MM.1S (cell line): ENCODE data around the gene HECTD2.

ENCODE experiments used
- DNase-seq: peaks from one replicate; pipeline ENCODE4 v3.0.0-alpha.2; 2015
- H2AFZ ChIP-seq: fragments of 300-600 bp; sonication (generic); 2 replicates; pipeline ENCODE4 v1.6.0; 2016; ENCODE audit warnings: antibody characterized with exemption, low read length
- H3F3A ChIP-seq: fragments of 300-600 bp; sonication (generic); 2 replicates; pipeline ENCODE4 v1.6.1; 2016; ENCODE audit warnings: mild to moderate bottlenecking, antibody characterized with exemption, low read length, moderate library complexity, mixed read lengths; ENCODE audit not compliant: insufficient read depth
- H3K27ac ChIP-seq: fragments of 300-600 bp; sonication (generic); 2 replicates; pipeline ENCODE4 v1.5.1; 2016; ENCODE audit warnings: mild to moderate bottlenecking, low read length
- H3K27me3 ChIP-seq: fragments of 300-600 bp; sonication (generic); replicated peaks from 2 replicates; pipeline ENCODE4 v1.6.0; 2016; ENCODE audit warnings: low read length; ENCODE audit not compliant: insufficient read depth
- H3K36me3 ChIP-seq: fragments of 300-600 bp; sonication (generic); replicated peaks from 2 replicates; pipeline ENCODE4 v1.6.1; 2016; ENCODE audit warnings: mild to moderate bottlenecking, low read length, mixed read lengths; ENCODE audit not compliant: insufficient read depth
- H3K4me1 ChIP-seq: fragments of 300-600 bp; sonication (generic); 2 replicates; pipeline ENCODE4 v1.6.1; 2016; ENCODE audit warnings: low read length, mixed read lengths
- H3K4me2 ChIP-seq: fragments of 300-600 bp; sonication (generic); 2 replicates; pipeline ENCODE4 v1.6.0; 2016; ENCODE audit warnings: low read depth, low read length
- H3K4me3 ChIP-seq: fragments of 300-600 bp; sonication (generic); 2 replicates; pipeline ENCODE4 v1.5.1; 2016; ENCODE audit warnings: low read length, mixed read lengths
- H3K79me2 ChIP-seq: fragments of 300-600 bp; sonication (generic); 2 replicates; pipeline ENCODE4 v1.6.1; 2016; ENCODE audit warnings: mixed run types, low read length, mixed read lengths
- H3K9ac ChIP-seq: fragments of 300-600 bp; sonication (generic); 2 replicates; pipeline ENCODE4 v1.6.1; 2016; ENCODE audit warnings: low read length, mixed read lengths
- H3K9me2 ChIP-seq: fragments of 300-600 bp; sonication (generic); replicated peaks from 2 replicates; pipeline ENCODE4 v1.6.1; 2016; ENCODE audit warnings: mild to moderate bottlenecking, low read length, mixed read lengths; ENCODE audit not compliant: insufficient read depth
- H3K9me3 ChIP-seq: fragments of 300-600 bp; sonication (generic); replicated peaks from 2 replicates; pipeline ENCODE4 v1.6.1; 2016; ENCODE audit warnings: mild to moderate bottlenecking, low read length, mixed read lengths; ENCODE audit not compliant: insufficient read depth
- H4K20me1 ChIP-seq: fragments of 300-600 bp; sonication (generic); 2 replicates; pipeline ENCODE4 v1.6.1; 2016; ENCODE audit warnings: mild to moderate bottlenecking, low read length, moderate library complexity, mixed read lengths; ENCODE audit not compliant: insufficient read depth
- EZH2 ChIP-seq: fragments of 300-600 bp; sonication (generic); optimal IDR thresholded peaks from 2 replicates; pipeline ENCODE3; 2017; ENCODE audit warnings: low read depth, mild to moderate bottlenecking, antibody characterized with exemption, low read length, mixed read lengths
- EZH2phosphoT487 ChIP-seq: fragments of 300-600 bp; sonication (generic); IDR thresholded peaks from 2 replicates; pipeline ENCODE4 v1.6.1; 2018; ENCODE audit warnings: antibody characterized with exemption, low read length
- TF ChIP-seq, protein P1 (sequence below): fragments of 300-600 bp; sonication (generic); IDR thresholded peaks from 2 replicates; pipeline ENCODE4 v1.5.1; 2016; ENCODE audit warnings: antibody characterized with exemption, low read length, mixed read lengths

HECTD2 gene

DNA sequence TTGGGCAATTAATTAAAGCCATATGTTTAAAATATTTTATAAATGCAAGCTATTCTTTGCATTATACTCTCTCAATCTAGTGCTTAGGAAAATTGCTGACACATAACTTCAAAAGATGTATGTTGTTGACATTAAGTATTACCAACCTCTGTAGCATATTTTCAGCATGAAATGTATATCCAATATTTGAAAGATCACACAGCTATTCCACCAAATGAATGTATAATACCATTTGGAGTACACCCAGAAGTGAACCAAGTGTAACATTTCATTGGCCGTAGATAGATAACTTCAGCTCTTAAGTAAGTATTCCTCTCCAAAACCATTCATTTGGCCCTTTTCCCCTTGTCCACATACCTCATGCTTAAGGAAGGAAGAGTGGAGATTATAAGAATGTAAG is 104.6 kb downstream of the HECTD2 start:
- H3K79me2 ChIP-seq = no peaks in the 10 kb centered on the region
- no peaks in the 10 kb centered on the region for H3K36me3 ChIP-seq
- no peaks in the 10 kb centered on the region for H4K20me1 ChIP-seq
- H3K27me3 ChIP-seq = no peaks in the 10 kb centered on the region
- no peak overlapping the region for H3K9ac ChIP-seq
- H3K9me3 ChIP-seq = no peaks in the 10 kb centered on the region
- H2AFZ ChIP-seq = no peak overlapping the region
- H3K4me3 ChIP-seq = no peak overlapping the region
- no peaks in the 10 kb centered on the region for H3F3A ChIP-seq
- no peak overlapping the region for H3K4me2 ChIP-seq
- DNase-seq = no peak
- TF ChIP-seq EZH2 (no peak), EZH2phosphoT487 (no peak)
- no peak overlapping the region for H3K27ac ChIP-seq
- no peaks in the 10 kb centered on the region for H3K9me2 ChIP-seq
- no peaks in the 10 kb centered on the region for H3K4me1 ChIP-seq

DNA sequence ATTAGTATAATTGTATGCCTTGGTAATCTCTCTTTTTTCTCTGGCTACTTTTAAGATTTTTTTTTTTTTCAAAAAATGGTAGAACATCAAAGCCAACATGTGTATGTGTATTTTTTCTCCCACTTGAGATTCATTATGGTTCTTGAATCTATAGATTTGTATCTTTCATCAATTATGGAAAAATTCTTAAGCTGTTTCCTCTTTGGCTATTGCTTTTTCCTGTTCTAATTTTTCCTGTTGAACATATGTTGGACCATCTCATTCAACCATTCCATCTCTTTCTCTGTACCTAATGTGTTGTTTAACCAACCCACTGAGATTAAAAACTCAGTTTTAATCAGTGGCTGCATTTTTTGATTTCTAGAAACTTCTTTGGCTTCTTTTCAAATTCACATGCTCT is 107.2 kb downstream of the HECTD2 start:
- DNase-seq = no peak
- Histone ChIP-seq H3F3A (no peaks in the 10 kb centered on the region), H3K79me2 (no peaks in the 10 kb centered on the region), H2AFZ (no peak overlapping the region), H3K27ac (no peak overlapping the region), H3K9me2 (no peaks in the 10 kb centered on the region), H3K36me3 (no peaks in the 10 kb centered on the region), H4K20me1 (no peaks in the 10 kb centered on the region), H3K27me3 (no peaks in the 10 kb centered on the region), H3K4me3 (no peak overlapping the region), H3K9me3 (no peaks in the 10 kb centered on the region), H3K4me1 (no peaks in the 10 kb centered on the region), H3K4me2 (no peak overlapping the region), H3K9ac (no peak overlapping the region)
- TF ChIP-seq EZH2phosphoT487 (no peak), EZH2 (no peak)
- TF ChIP-seq, protein P1, sequence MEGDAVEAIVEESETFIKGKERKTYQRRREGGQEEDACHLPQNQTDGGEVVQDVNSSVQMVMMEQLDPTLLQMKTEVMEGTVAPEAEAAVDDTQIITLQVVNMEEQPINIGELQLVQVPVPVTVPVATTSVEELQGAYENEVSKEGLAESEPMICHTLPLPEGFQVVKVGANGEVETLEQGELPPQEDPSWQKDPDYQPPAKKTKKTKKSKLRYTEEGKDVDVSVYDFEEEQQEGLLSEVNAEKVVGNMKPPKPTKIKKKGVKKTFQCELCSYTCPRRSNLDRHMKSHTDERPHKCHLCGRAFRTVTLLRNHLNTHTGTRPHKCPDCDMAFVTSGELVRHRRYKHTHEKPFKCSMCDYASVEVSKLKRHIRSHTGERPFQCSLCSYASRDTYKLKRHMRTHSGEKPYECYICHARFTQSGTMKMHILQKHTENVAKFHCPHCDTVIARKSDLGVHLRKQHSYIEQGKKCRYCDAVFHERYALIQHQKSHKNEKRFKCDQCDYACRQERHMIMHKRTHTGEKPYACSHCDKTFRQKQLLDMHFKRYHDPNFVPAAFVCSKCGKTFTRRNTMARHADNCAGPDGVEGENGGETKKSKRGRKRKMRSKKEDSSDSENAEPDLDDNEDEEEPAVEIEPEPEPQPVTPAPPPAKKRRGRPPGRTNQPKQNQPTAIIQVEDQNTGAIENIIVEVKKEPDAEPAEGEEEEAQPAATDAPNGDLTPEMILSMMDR = no peak

DNA sequence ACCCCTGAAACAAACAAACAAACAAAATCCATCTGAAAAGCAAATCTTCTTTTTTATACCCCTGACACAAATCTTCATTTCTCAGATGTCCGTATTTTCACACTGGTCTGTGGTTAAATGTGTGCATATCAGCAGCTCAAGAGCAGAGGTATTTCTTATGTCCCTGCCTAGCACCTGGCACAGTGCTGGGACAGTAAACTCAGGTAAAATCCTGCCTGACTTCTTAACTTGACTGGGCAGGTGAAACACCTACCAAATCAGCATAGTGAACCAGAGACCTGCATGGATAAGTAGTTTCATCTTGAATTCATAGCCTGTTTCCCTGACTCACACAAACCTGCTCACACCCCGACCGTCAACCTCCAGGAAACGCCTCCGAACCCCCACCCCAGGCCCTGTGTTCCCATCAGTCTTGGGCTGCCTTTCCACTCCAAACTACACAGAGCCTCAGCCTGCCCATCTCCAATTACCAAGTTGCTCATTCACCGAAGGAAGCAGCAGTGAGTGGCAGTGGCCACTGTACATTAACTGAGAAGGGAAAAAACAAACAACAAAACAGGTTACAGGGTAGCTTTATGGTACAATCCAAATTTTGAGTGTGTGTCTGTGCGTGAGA is 109.9 kb downstream of the HECTD2 start:
- Histone ChIP-seq H3F3A (no peaks in the 10 kb centered on the region), H3K9me3 (no peaks in the 10 kb centered on the region), H4K20me1 (no peaks in the 10 kb centered on the region), H3K4me1 (no peaks in the 10 kb centered on the region), H3K4me3 (no peak overlapping the region), H3K9ac (no peak overlapping the region), H3K36me3 (no peaks in the 10 kb centered on the region), H3K4me2 (no peak overlapping the region), H2AFZ (no peak overlapping the region), H3K9me2 (no peaks in the 10 kb centered on the region), H3K79me2 (no peaks in the 10 kb centered on the region), H3K27ac (no peak overlapping the region), H3K27me3 (no peaks in the 10 kb centered on the region)
- TF ChIP-seq, protein P1 = no peak
- TF ChIP-seq EZH2phosphoT487 = no peak
- TF ChIP-seq EZH2 = no peak
- DNase-seq = no peak

DNA sequence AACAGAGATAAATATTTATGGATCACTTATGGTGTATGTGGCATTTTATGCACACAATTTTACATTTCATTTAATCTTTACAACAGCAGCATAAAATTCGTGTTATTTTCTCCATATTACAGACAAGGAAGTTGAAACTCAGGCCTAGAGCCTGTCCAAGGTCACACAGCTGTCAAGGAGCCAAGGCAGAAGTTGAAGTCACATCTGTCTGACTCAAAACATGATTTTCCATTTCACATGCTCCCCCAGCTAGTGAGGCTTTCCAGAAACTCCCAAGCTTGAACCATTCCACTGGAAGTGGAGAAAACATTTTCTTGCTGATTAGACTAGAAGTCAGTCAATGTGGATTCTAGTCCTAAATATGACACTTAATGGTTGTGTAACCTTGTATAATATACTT is 110.5 kb downstream of the HECTD2 start:
- Histone ChIP-seq H3K4me3 (no peak overlapping the region), H3K27me3 (no peaks in the 10 kb centered on the region), H3K9me2 (no peaks in the 10 kb centered on the region), H3K4me2 (no peak overlapping the region), H3K36me3 (no peaks in the 10 kb centered on the region), H3F3A (no peaks in the 10 kb centered on the region), H3K9me3 (no peaks in the 10 kb centered on the region), H3K27ac (no peak overlapping the region), H2AFZ (no peak overlapping the region), H4K20me1 (no peaks in the 10 kb centered on the region), H3K79me2 (no peaks in the 10 kb centered on the region), H3K9ac (no peak overlapping the region), H3K4me1 (no peaks in the 10 kb centered on the region)
- TF ChIP-seq EZH2 (no peak), EZH2phosphoT487 (no peak)
- TF ChIP-seq, protein P1 = no peak
- no peak for DNase-seq
